SK-MEL-5 (cell line): ENCODE measurements around the gene SLC16A11. TPM values are rescaled to one million over a fixed set of nuclear protein-coding genes. Genes with fewer than 3 reads are reported as not detected.

ENCODE experiments used
- DNase-seq: peaks from one replicate; pipeline ENCODE4 v3.0.0-alpha.2; 2016; ENCODE audit warnings: low read depth, low spot score
- in situ Hi-C: cut with HindIII; loops from 2 replicates; pipeline ENCODE4 v1.10.0; 2016; ENCODE audit warnings: low sequenced_read_pairs, high pct_unique_total_duplicates, low pct_unique_long_range_greater_than_20kb
- total RNA-seq: library from RNA; depleted of rRNA; stranded (reverse); fragments of >200 nt; shearing (Covaris generic); gene quantifications from 2 replicates; pipeline ENCODE4 v1.2.3, GENCODE V29; 2014

Gene SLC16A11
- total RNA-seq, 1 experiment from 2014 or later = not detected

- in situ Hi-C loops = no loop called here
- peak; percentile 95 for DNase-seq
These were observed 8.1 kb downstream of the SLC16A11 start, which contains the start of gene SLC16A13 for GRCh38 chr17:7035591-7036368. SLC16A13 (plus strand) TSS chr17:7036015; CDS start chr17:7036383, 368 bp downstream.

GRCh38 chr17:7034955-7035590, 8.8 kb downstream of the SLC16A11 start:
- in situ Hi-C loops = no loop called here
- DNase-seq = no peak

- DNase-seq = no peak
- in situ Hi-C loops = no loop called here
These were observed 14.2 kb downstream of the SLC16A11 start for GRCh38 chr17:7029659-7030058.

GRCh38 chr17:7029096-7029495, 14.8 kb downstream of the SLC16A11 start:
- in situ Hi-C loops = no loop called here

GRCh38 chr17:7027335-7027734, 16.6 kb downstream of the SLC16A11 start:
- in situ Hi-C loops = no loop called here
- DNase-seq = no peak

More at GRCh38 chr17:7029096-7029495, 14.8 kb downstream of the SLC16A11 start:
- no peak for DNase-seq

GRCh38 chr17:7026471-7027115, 17.3 kb downstream of the SLC16A11 start:
- in situ Hi-C loops = no loop called here
- no peak for DNase-seq

GRCh38 chr17:7025245-7025644, 18.6 kb downstream of the SLC16A11 start:
- DNase-seq = no peak
- in situ Hi-C loops = no loop called here

GRCh38 chr17:7024402-7024785, 19.5 kb downstream of the SLC16A11 start:
- in situ Hi-C loops = no loop called here
- DNase-seq = no peak

GRCh38 chr17:7023576-7024401, 20.1 kb downstream of the SLC16A11 start:
- peak; percentile 36 for DNase-seq
- in situ Hi-C loops = no loop called here

GRCh38 chr17:7022781-7023571, 20.9 kb downstream of the SLC16A11 start, which contains the start of gene BCL6B:
BCL6B (plus strand) TSS chr17:7023050; CDS start chr17:7023672, 622 bp downstream.
- in situ Hi-C loops = no loop called here
- DNase-seq = no peak

GRCh38 chr17:7021993-7022778, 21.7 kb downstream of the SLC16A11 start:
- peak; percentile 56 for DNase-seq
- in situ Hi-C loops = no loop called here

GRCh38 chr17:7020894-7021664, 22.8 kb downstream of the SLC16A11 start:
- in situ Hi-C loops = no loop called here
- DNase-seq = peak; percentile 43

GRCh38 chr17:7019839-7020519, 23.9 kb downstream of the SLC16A11 start:
- in situ Hi-C loops = no loop called here
- DNase-seq = peak; percentile 75

- in situ Hi-C loops = no loop called here
- DNase-seq = no peak
These were observed 24.5 kb downstream of the SLC16A11 start for GRCh38 chr17:7019367-7019766.

GRCh38 chr17:7018331-7018964, 25.4 kb downstream of the SLC16A11 start:
- in situ Hi-C loops = no loop called here
- DNase-seq = no peak
